ENCODE results near the gene PDHA1.
A peak's percentile ranks its signal among the peaks of the same experiment; 100 is the strongest.

PDHA1 gene

DNA sequence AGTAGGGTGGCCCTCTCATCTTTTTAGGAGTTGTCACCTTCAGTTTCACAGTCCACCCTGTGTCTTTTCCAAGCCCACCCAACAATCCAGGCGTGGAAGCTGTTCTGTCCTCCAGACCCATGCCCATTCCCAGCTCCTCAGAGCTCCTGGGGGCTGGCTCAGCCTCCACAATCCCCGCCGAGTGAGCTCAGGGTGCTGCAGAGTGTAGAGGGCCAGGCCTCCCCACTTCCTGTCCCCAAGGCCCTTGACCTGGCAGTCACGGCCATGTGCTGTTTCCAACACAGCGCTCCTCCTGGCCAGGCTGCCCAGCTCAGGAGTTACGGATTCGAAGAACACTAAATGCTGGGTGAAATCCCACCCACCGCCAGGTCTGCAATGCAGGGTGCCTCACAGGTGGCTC, 31.8 kb downstream of the PDHA1 start:
- TF ChIP-seq, protein P1, sequence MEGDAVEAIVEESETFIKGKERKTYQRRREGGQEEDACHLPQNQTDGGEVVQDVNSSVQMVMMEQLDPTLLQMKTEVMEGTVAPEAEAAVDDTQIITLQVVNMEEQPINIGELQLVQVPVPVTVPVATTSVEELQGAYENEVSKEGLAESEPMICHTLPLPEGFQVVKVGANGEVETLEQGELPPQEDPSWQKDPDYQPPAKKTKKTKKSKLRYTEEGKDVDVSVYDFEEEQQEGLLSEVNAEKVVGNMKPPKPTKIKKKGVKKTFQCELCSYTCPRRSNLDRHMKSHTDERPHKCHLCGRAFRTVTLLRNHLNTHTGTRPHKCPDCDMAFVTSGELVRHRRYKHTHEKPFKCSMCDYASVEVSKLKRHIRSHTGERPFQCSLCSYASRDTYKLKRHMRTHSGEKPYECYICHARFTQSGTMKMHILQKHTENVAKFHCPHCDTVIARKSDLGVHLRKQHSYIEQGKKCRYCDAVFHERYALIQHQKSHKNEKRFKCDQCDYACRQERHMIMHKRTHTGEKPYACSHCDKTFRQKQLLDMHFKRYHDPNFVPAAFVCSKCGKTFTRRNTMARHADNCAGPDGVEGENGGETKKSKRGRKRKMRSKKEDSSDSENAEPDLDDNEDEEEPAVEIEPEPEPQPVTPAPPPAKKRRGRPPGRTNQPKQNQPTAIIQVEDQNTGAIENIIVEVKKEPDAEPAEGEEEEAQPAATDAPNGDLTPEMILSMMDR (IDR thresholded peaks at IDR 0.05; ENCODE audit: low read depth, low read length) = no peak
- H3K27ac ChIP-seq = no peak overlapping the region
- peaks cover 16% of the 10 kb centered on the region for H3K27me3 ChIP-seq (ENCODE audit: insufficient read depth, low read depth, severe bottlenecking)
- no peaks in the 10 kb centered on the region for H3K36me3 ChIP-seq
- H3K4me3 ChIP-seq (ENCODE audit: low read depth, low read length) = no peak overlapping the region
- no peaks in the 10 kb centered on the region for H3K9me3 ChIP-seq (ENCODE audit: severe bottlenecking)
- no peak for DNase-seq

DNA sequence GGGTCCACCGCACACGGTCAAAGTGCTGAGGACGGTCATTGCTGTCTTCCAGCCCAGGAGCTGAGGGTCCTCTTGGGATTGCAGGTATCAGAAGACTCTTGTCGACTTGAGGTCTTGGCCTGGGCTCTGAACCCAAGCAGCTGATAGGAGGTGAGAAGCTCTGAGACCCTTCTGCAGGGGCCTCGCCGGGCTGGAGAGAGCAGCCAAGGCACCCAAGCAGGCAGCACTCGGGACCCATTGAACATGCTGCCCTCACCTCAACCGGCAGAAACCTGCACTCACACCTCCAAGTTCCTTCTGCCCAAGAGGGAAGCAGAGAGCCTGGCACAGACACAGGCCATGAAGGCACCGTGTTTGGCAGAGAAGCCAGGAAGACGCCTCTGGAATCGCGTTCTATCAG, 34.1 kb downstream of the PDHA1 start:
- H3K36me3 ChIP-seq = no peaks in the 10 kb centered on the region
- no peaks in the 10 kb centered on the region for H3K9me3 ChIP-seq (ENCODE audit: severe bottlenecking)
- peaks cover 26% of the 10 kb centered on the region for H3K27me3 ChIP-seq (ENCODE audit: insufficient read depth, low read depth, severe bottlenecking)
- no peak overlapping the region for H3K4me3 ChIP-seq (ENCODE audit: low read depth, low read length)
- DNase-seq = no peak
- no peak overlapping the region for H3K27ac ChIP-seq
- TF ChIP-seq, protein P1 (IDR thresholded peaks at IDR 0.05; ENCODE audit: low read depth, low read length) = no peak

DNA sequence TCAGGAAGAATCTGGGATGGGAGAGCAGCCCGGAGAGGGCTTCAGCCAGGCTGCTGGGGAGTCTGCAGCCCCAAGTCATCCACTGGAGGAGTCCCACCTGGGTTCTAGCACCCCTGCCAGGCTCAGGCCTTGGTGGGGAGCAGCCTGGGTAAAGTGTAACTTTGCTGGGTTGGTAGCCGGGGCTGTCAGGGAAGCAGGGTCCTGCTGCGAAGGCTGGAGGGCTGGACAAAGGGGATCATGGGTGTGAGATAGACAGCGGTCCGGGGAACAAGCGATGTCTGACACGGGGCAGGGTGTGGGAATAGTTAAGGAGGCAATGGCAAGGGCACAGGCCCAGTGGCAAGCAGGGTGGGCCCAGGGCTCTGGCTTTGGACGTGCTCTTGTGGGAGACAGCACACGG, 37.6 kb downstream of the PDHA1 start:
- DNase-seq = no peak
- TF ChIP-seq, protein P1 (IDR thresholded peaks at IDR 0.05; ENCODE audit: low read depth, low read length) = no peak
- H3K4me3 ChIP-seq (ENCODE audit: low read depth, low read length) = no peak overlapping the region
- no peaks in the 10 kb centered on the region for H3K36me3 ChIP-seq
- H3K9me3 ChIP-seq (ENCODE audit: severe bottlenecking) = peaks cover 2% of the 10 kb centered on the region
- H3K27me3 ChIP-seq (ENCODE audit: insufficient read depth, low read depth, severe bottlenecking) = peaks cover 25% of the 10 kb centered on the region
- H3K27ac ChIP-seq = no peak overlapping the region

DNA sequence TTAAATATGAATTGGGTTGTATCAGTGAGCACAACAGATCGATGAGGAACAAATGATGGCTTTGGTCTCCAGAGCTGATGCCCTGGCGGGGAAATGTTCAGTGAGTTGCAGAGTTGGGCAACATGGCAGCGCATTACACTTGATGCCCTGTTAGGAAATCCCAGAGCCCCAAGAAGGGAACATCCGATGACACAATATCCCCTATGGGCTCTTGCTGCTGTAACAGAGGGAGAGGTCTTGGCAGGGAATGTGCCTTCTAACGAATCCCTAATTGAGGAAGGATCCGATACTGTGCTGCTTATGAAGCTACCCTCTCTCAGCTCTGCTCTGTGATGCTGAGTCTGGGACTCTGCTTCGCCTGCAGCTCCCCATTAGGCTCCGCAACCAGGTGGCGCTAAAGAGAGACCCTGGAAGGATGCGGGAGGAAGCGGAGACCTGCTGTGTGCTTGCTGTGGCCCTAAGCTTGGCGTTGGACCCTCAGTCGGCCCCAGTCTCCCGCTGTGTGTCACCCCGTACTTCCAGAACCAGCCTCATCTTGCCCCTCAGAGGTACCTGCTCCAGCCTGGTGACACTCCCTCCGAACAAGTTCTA, 38.9 kb downstream of the PDHA1 start:
- Histone ChIP-seq H3K9me3 (ENCODE audit: severe bottlenecking) (peaks cover 2% of the 10 kb centered on the region), H3K27ac (no peak overlapping the region), H3K4me3 (ENCODE audit: low read depth, low read length) (no peak overlapping the region), H3K36me3 (no peaks in the 10 kb centered on the region), H3K27me3 (ENCODE audit: insufficient read depth, low read depth, severe bottlenecking) (peaks cover 30% of the 10 kb centered on the region)
- DNase-seq = peak; percentile 64
- TF ChIP-seq, protein P1 (IDR thresholded peaks at IDR 0.05; ENCODE audit: low read depth, low read length) = peak; percentile 93

DNA sequence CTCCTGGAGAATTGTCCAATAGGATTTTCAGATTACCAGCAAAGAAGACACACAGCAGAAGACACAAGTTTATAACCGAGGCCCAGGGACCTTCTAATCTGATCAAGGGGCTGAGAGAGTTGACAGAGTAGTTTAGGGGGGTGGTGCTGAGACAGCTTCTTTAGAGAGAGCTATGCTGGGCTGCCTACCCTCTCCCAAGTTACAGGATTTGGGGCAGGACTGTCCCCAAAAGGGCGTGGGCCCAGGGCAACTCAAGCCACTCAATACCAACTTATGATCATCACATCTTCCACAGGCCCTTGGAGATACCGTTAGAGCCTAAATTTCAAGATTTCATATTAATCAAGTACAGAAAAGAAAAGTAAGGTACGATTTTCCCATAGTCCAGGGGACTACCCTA, 43.0 kb downstream of the PDHA1 start:
- Histone ChIP-seq H3K9me3 (ENCODE audit: severe bottlenecking) (peaks cover 2% of the 10 kb centered on the region), H3K36me3 (no peaks in the 10 kb centered on the region), H3K4me3 (ENCODE audit: low read depth, low read length) (no peak overlapping the region), H3K27me3 (ENCODE audit: insufficient read depth, low read depth, severe bottlenecking) (peaks cover 22% of the 10 kb centered on the region), H3K27ac (no peak overlapping the region)
- no peak for DNase-seq
- TF ChIP-seq, protein P1 (IDR thresholded peaks at IDR 0.05; ENCODE audit: low read depth, low read length) = no peak

DNA sequence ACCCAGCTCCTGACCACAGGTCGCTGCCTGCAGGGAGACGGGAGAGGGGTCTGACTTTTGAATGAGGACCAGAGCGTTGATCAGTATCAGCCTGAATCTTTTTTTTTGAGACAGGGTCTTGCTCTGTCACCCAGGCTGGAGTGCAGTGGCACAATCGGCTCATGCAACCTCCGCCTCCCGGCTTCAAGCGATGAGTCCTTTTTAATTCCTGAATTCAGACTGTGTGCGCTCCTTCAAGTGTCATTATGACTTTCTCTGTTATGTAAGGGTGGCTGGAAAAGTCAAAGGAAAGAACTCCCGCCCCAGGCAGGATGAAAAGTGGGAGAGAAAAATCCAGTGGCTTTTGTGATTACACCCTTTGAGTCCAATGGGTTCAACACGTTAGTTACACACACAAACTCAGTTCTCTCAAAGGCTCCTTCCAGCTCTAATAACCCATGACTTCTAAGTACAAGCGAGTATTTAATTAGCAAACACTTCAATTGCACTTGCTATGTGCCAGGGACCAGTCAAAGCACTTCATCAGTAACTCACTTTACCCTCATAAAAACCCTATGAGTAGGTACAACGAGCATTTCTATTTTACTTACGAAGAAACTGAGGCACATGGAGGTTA, 44.4 kb downstream of the PDHA1 start:
- H3K36me3 ChIP-seq = no peaks in the 10 kb centered on the region
- H3K27me3 ChIP-seq (ENCODE audit: insufficient read depth, low read depth, severe bottlenecking) = peaks cover 20% of the 10 kb centered on the region
- no peak overlapping the region for H3K27ac ChIP-seq
- peaks cover 2% of the 10 kb centered on the region for H3K9me3 ChIP-seq (ENCODE audit: severe bottlenecking)
- TF ChIP-seq, protein P1 (IDR thresholded peaks at IDR 0.05; ENCODE audit: low read depth, low read length) = no peak
- no peak for DNase-seq
- no peak overlapping the region for H3K4me3 ChIP-seq (ENCODE audit: low read depth, low read length)

Measured in WERI-Rb-1 (cell line).